Sigmoid colon (tissue), 4 donors: ENCODE results near the gene HTR1B.

Source experiments
- POLR2A ChIP-seq, 2 donors: fragments of 450-650 bp; IDR thresholded peaks; one replicate each; pipeline ENCODE4 v1.6.1; 2016; ENCODE audit warnings: antibody characterized with exemption in 2 of 2, mild to moderate bottlenecking in 2 of 2, moderate library complexity in 2 of 2
- POLR2AphosphoS5 ChIP-seq, 4 donors: sonication (generic); formaldehyde crosslinking; IDR thresholded peaks; one replicate each; pipeline ENCODE4 v1.6.1; 2017; ENCODE audit warnings: antibody characterized with exemption in 4 of 4
- TF ChIP-seq, protein P1 (sequence below), 4 experiments: fragments of 450-650 bp in 3 of 4; fragments of 200-600 bp in 1 of 4; IDR thresholded peaks; one replicate each; pipeline ENCODE4 v1.5.1; 2016 to 2019; ENCODE audit warnings: antibody characterized with exemption in 4 of 4, mild to moderate bottlenecking in 3 of 4, moderate library complexity in 2 of 4

DNA sequence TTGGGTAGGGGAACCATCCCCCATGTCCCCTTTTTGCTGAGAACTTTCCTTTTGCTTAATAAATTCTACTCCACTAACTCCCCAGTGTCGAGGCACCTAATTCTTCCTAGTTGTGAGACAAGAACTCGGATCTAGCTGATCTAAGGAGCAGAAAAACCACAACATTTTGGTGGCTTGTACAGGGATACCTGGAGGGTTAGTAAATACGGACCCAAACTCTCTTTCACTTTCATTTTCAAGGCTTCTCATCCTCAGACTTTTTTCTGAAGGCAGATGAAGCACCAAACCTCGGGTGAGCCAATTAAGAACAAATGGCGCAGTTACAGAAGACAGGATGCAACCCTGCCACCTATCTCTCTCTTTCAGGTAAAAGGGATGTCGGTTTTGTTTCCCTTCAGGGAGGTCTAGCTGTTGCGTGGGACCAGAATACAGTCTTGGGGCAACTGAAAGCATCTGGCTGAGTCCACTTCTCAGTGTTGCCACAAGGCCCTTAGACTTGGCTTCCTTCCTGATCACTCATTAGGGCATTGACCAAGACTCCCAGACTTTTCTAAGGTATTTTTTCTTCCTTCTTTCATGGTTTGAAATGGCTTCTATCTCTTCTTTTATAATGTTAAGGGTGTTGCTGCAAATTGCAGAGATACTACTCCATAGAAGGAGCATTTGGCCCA lies 11.1 kb upstream of the HTR1B start:
- TF ChIP-seq, protein P1, sequence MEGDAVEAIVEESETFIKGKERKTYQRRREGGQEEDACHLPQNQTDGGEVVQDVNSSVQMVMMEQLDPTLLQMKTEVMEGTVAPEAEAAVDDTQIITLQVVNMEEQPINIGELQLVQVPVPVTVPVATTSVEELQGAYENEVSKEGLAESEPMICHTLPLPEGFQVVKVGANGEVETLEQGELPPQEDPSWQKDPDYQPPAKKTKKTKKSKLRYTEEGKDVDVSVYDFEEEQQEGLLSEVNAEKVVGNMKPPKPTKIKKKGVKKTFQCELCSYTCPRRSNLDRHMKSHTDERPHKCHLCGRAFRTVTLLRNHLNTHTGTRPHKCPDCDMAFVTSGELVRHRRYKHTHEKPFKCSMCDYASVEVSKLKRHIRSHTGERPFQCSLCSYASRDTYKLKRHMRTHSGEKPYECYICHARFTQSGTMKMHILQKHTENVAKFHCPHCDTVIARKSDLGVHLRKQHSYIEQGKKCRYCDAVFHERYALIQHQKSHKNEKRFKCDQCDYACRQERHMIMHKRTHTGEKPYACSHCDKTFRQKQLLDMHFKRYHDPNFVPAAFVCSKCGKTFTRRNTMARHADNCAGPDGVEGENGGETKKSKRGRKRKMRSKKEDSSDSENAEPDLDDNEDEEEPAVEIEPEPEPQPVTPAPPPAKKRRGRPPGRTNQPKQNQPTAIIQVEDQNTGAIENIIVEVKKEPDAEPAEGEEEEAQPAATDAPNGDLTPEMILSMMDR (IDR thresholded peaks at IDR 0.05), result no peak
- no peak for TF ChIP-seq POLR2A (IDR thresholded peaks at IDR 0.05)
- no peak for TF ChIP-seq POLR2AphosphoS5 (IDR thresholded peaks at IDR 0.05)
